HCT116 (cell line): ENCODE results near the gene ALMS1. TPM values are rescaled to one million over a fixed set of nuclear protein-coding genes. Genes with fewer than 3 reads are reported as not detected.
"Not testable (repeated sequence)": the region's sequence is repeated elsewhere in the genome, so short reads cannot be mapped to it uniquely, and the experiment has no call there.

Experiments
- ATAC-seq: fragments of 200-7000 bp; cut with Tn5 transposase; 2 replicates; pipeline ENCODE4 v1.9.1; 2020; ENCODE audit warnings: mild to moderate bottlenecking, moderate library complexity
- BruUV-seq: library from RNA; stranded (reverse); fragments of 400-500 nt; replicated peaks from 2 replicates; lab custom pipeline; 2021; lab: Mats Ljungman, UMichigan
- CTCF ChIA-PET: fragments of 300-600 bp; sonication (Branson Sonifier 250); formaldehyde crosslinking; loops from one replicate; lab custom pipeline; 2021; ENCODE audit warnings: antibody characterized with exemption; lab: Charles Lee
- POLR2A ChIA-PET: fragments of 300-600, 350-600 bp; sonication (Branson Sonifier 250); formaldehyde crosslinking; loops from one replicate; lab custom pipeline; 2021; ENCODE audit warnings: antibody characterized with exemption; lab: Charles Lee
- RAD21 ChIA-PET, 2 experiments: fragments of 300-600 bp; sonication (Branson Sonifier 250); formaldehyde crosslinking; loops; one replicate each; lab custom pipeline; 2023; ENCODE audit warnings: low total read pairs in 2 of 2; ENCODE audit not compliant: uncharacterized antibody in 2 of 2, unreplicated experiment in 2 of 2, low non-redundant PET in 1 of 2; lab: Charles Lee
- DNase-seq: peaks from one replicate; pipeline ENCODE4 v3.0.0-alpha.2; 2010; ENCODE audit warnings: low read depth, low spot score
- H2AFZ ChIP-seq: fragments of 200-600 bp; shearing (Covaris generic), sonication (generic); 2 replicates; pipeline ENCODE4 v1.6.1; 2017; ENCODE audit warnings: low read depth, mixed run types, mixed read lengths, antibody characterized with exemption, low read length; ENCODE audit not compliant: poor library complexity, severe bottlenecking
- H3K27ac ChIP-seq: 2 replicates; pipeline ENCODE4 v1.5.1; 2012; ENCODE audit warnings: low read depth, low read length
- H3K27me3 ChIP-seq: fragments of 200-600 bp; sonication (generic); 2 replicates; pipeline ENCODE4 v1.6.1; 2016; ENCODE audit warnings: mixed run types, low read length, mixed read lengths; ENCODE audit not compliant: insufficient read depth
- H3K36me3 ChIP-seq, 2 experiments: fragments of 200-500 bp in 1 of 2; fragments of 200-600 bp in 1 of 2; sonication (Bioruptor generic) in 1 of 2; sonication (generic) in 1 of 2; 2 replicates each; pipeline versions ENCODE4 v1.5.1 to v1.6.1; 2014 to 2016; ENCODE audit warnings: low read length in 2 of 2, inconsistent platforms in 1 of 2, mixed read lengths in 1 of 2, mixed run types in 1 of 2; ENCODE audit not compliant: insufficient read depth in 2 of 2, control insufficient read depth in 1 of 2
- H3K4me1 ChIP-seq, 2 experiments: fragments of 200-600 bp in 1 of 2; sonication (generic) in 1 of 2; 2 replicates each; pipeline versions ENCODE4 v1.5.1 to v1.6.1; 2012 to 2017; ENCODE audit warnings: low read length in 2 of 2, inconsistent platforms in 1 of 2, mild to moderate bottlenecking in 1 of 2, mixed read lengths in 1 of 2, mixed run types in 1 of 2, moderate library complexity in 1 of 2; ENCODE audit not compliant: insufficient read depth in 2 of 2, control insufficient read depth in 1 of 2
- H3K4me2 ChIP-seq: fragments of 200-600 bp; sonication (generic); 2 replicates; pipeline ENCODE4 v1.6.1; 2017; ENCODE audit warnings: mixed run types, low read length, mixed read lengths
- H3K4me3 ChIP-seq, 2 experiments: fragments of 200-600 bp in 1 of 2; sonication (generic) in 1 of 2; replicated peaks in 1 of 2; 2 replicates each; pipeline ENCODE4 v1.5.1; 2011 to 2016; ENCODE audit warnings: low read length in 2 of 2, control low read depth in 1 of 2, low read depth in 1 of 2, mild to moderate bottlenecking in 1 of 2, mixed read lengths in 1 of 2, mixed run types in 1 of 2
- H3K79me2 ChIP-seq: fragments of 200-600 bp; sonication (generic); 2 replicates; pipeline ENCODE4 v1.6.1; 2017; ENCODE audit warnings: mild to moderate bottlenecking, mixed run types, low read length, moderate library complexity, mixed read lengths; ENCODE audit not compliant: insufficient read depth
- H3K9ac ChIP-seq: fragments of 200-600 bp; sonication (generic); 2 replicates; pipeline ENCODE4 v1.6.1; 2016; ENCODE audit warnings: low read length, mixed read lengths
- H3K9me2 ChIP-seq: fragments of 200-600 bp; sonication (generic), shearing (Covaris generic); 2 replicates; pipeline ENCODE4 v1.6.1; 2017; ENCODE audit warnings: mixed run types, mild to moderate bottlenecking, moderate library complexity; ENCODE audit not compliant: insufficient read depth
- H3K9me3 ChIP-seq, 2 experiments: fragments of 200-500 bp in 1 of 2; fragments of 200-600 bp in 1 of 2; sonication (Bioruptor generic) in 1 of 2; sonication (generic) in 1 of 2; 2 replicates each; pipeline ENCODE4 v1.6.1; 2014 to 2017; ENCODE audit warnings: low read length in 2 of 2, mixed read lengths in 2 of 2, inconsistent platforms in 1 of 2, low read depth in 1 of 2, mild to moderate bottlenecking in 1 of 2, mixed run types in 1 of 2, moderate library complexity in 1 of 2; ENCODE audit not compliant: control insufficient read depth in 1 of 2, insufficient read depth in 1 of 2
- H4K20me1 ChIP-seq: fragments of 200-600 bp; sonication (generic), shearing (Covaris generic); 2 replicates; pipeline ENCODE4 v1.6.1; 2017; ENCODE audit warnings: mixed run types, mild to moderate bottlenecking, moderate library complexity; ENCODE audit not compliant: insufficient read depth
- ATF3 ChIP-seq: IDR thresholded peaks from 2 replicates; pipeline ENCODE4 v1.6.1; 2012
- CEBPB ChIP-seq: IDR thresholded peaks from 2 replicates; pipeline ENCODE4 v1.6.1; 2012; ENCODE audit warnings: low read depth
- CTCF ChIP-seq, 3 experiments: fragments of 200-600 bp in 1 of 3; sonication (generic) in 1 of 3; IDR thresholded peaks in 2 of 3; conservative IDR thresholded peaks in 1 of 3; 2 replicates each; pipeline ENCODE4 v1.5.1; 2012 to 2017; ENCODE audit warnings: low read depth in 2 of 3, low read length in 2 of 3, antibody characterized with exemption in 1 of 3, borderline replicate concordance in 1 of 3, control low read depth in 1 of 3, mild to moderate bottlenecking in 1 of 3, mixed read lengths in 1 of 3, mixed run types in 1 of 3, moderate library complexity in 1 of 3; ENCODE audit not compliant: insufficient read depth in 1 of 3
- EGR1 ChIP-seq: IDR thresholded peaks from 2 replicates; pipeline ENCODE4 v1.6.1; 2012; ENCODE audit warnings: low read depth
- EZH2 ChIP-seq: fragments of 200-600 bp; sonication (generic); IDR thresholded peaks from 2 replicates; pipeline ENCODE4 v1.6.1; 2017; ENCODE audit warnings: antibody characterized with exemption, mixed run types
- YY1 ChIP-seq: IDR thresholded peaks from 2 replicates; pipeline ENCODE4 v1.6.1; 2011; ENCODE audit warnings: low read length, low read depth, moderate library complexity, mild to moderate bottlenecking; ENCODE audit not compliant: insufficient replicate concordance; ENCODE audit errors: extremely low read depth
- ZBTB33 ChIP-seq: IDR thresholded peaks from 2 replicates; pipeline ENCODE4 v1.6.1; 2011; ENCODE audit warnings: mild to moderate bottlenecking, low read length, moderate library complexity; ENCODE audit not compliant: insufficient replicate concordance; ENCODE audit errors: extremely low read depth
- ZFX ChIP-seq: fragments of 450-650 bp; IDR thresholded peaks from 2 replicates; pipeline ENCODE4 v1.6.1; 2017
- intact Hi-C: fragments of 100-400 bp; cut with micrococcal nuclease; formaldehyde crosslinking; loops from 2 replicates; pipeline ENCODE4 v1.10.0; 2022
- total RNA-seq: library from RNA; stranded (reverse); gene quantifications from one replicate; pipeline ENCODE4 v1.2.1, GENCODE V29; 2021; ENCODE audit not compliant: unreplicated experiment
- TF ChIP-seq, protein P1 (sequence below): IDR thresholded peaks from 2 replicates; pipeline ENCODE4 v1.6.1; 2012

Gene ALMS1
- total RNA-seq, 1 experiment from 2014 or later: 20.5 TPM

DNA sequence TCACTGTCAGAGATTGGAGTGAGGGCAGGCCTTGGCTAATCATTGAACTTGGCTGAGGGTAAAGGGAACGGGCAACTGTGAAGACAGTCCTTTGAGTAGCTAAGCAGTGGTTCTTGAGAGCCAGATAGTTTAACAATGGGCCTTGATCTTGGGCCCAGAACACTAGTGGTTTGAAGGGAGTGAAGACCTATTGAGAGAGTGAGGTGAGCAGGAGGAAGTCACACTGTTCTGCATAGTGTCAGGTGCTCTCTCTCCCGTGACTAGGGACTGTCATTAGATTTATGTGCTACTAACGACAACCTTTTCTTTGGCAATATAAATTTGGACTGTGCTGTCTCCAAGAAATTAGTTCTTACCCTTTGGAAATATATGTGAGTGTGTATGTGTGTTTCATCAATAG is 44.6 kb upstream of the ALMS1 start:
- H3K4me1 ChIP-seq: no peaks in the 10 kb centered on the region
- H3K27me3 ChIP-seq: no peaks in the 10 kb centered on the region; the same call in 1 of the 2 replicates
- no peak for DNase-seq
- no peaks in the 10 kb centered on the region for H3K9me2 ChIP-seq
- no peak for ATAC-seq
- RAD21 ChIA-PET: no interaction called here
- H3K4me2 ChIP-seq: no peak overlapping the region
- no TSS peak for BruUV-seq
- H3K27ac ChIP-seq: no peak overlapping the region
- intact Hi-C loops: no loop called here
- H3K79me2 ChIP-seq: no peaks in the 10 kb centered on the region
- no peak overlapping the region for H3K9ac ChIP-seq
- H2AFZ ChIP-seq: no peak overlapping the region
- H4K20me1 ChIP-seq: no peaks in the 10 kb centered on the region
- TF ChIP-seq ATF3 (no peak), CTCF (IDR thresholded peaks at IDR 0.05 in 2 of 3, conservative IDR thresholded peaks at IDR 0.05 in 1 of 3; ENCODE audit: borderline replicate concordance in 1 of 3, insufficient read depth in 1 of 3, low read depth in 2 of 3, low read length in 2 of 3) (no peak), EGR1 (no peak)
- TF ChIP-seq, all 23 proteins: peak for 0
- Histone ChIP-seq H3K4me3 (no peak overlapping the region), H3K9me3 (no peaks in the 10 kb centered on the region), H3K36me3 (no peaks in the 10 kb centered on the region)
- POLR2A ChIA-PET: no interaction called here
- CTCF ChIA-PET: interaction anchor here (2.0 kb wide), 1 partner anchor 19 kb away, joined by 5 read pairs; no protein-coding TSS in a partner anchor

DNA sequence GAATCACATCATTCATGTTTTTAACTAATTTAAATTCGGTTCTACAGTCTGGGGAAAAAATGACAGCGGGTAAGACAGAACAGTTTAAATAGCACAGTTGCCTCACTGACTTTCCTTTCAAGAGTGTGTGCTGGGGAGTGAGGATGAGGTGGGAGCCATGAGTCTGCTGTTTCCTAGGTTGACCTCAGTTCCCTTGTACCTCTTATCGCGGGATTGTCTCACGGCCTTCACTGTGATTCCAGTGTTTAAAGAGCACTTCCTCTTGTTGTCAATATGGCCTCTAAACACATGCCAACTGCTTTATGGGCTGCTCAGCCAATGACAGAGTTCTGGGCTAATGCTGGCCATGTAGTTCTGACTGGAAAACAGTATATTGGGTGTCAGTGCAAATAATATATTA is 41.6 kb upstream of the ALMS1 start:
- H3K79me2 ChIP-seq: no peaks in the 10 kb centered on the region
- intact Hi-C loops: no loop called here
- H3K27ac ChIP-seq: no peak overlapping the region
- DNase-seq (no peak), ATAC-seq (no peak)
- RAD21 ChIA-PET: no interaction called here
- H3K9ac ChIP-seq: no peak overlapping the region
- CTCF ChIA-PET: no interaction called here
- no peak overlapping the region for H2AFZ ChIP-seq
- H3K4me3 ChIP-seq: no peak overlapping the region
- BruUV-seq: no TSS peak
- H3K27me3 ChIP-seq: peaks cover 2% of the 10 kb centered on the region; the same call in 1 of the 2 replicates
- POLR2A ChIA-PET: no interaction called here
- no peaks in the 10 kb centered on the region for H3K4me1 ChIP-seq
- H3K9me3 ChIP-seq: no peaks in the 10 kb centered on the region
- no peaks in the 10 kb centered on the region for H3K36me3 ChIP-seq
- no peak overlapping the region for H3K4me2 ChIP-seq
- TF ChIP-seq CEBPB: no peak
- TF ChIP-seq EZH2: no peak
- TF ChIP-seq, protein P1, sequence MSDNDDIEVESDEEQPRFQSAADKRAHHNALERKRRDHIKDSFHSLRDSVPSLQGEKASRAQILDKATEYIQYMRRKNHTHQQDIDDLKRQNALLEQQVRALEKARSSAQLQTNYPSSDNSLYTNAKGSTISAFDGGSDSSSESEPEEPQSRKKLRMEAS: no peak
- no peak for TF ChIP-seq ZFX
- TF ChIP-seq ZBTB33: no peak
- TF ChIP-seq YY1: no peak
- H4K20me1 ChIP-seq: no peaks in the 10 kb centered on the region
- no peaks in the 10 kb centered on the region for H3K9me2 ChIP-seq

- H3K9me2 ChIP-seq, DNase-seq, H3K27me3 ChIP-seq, BruUV-seq, CTCF ChIA-PET, H3K79me2 ChIP-seq, H3K36me3 ChIP-seq, RAD21 ChIA-PET, intact Hi-C loops, H3K4me3 ChIP-seq, POLR2A ChIA-PET, ATAC-seq, H3K9ac ChIP-seq, H4K20me1 ChIP-seq, H3K9me3 ChIP-seq, H3K4me1 ChIP-seq, H3K4me2 ChIP-seq, H3K27ac ChIP-seq, H2AFZ ChIP-seq: not testable (repeated sequence)
These were observed 40.9 kb upstream of the ALMS1 start for GRCh38 chr2:73344747-73345146.
